ENCODE measurements around the gene EPB41. TPM values are rescaled to one million over a fixed set of nuclear protein-coding genes. Genes with fewer than 3 reads are reported as not detected.

EPB41 gene
- total RNA-seq, 4 donors from 2014 or later = 71.6 to 117 (median 92.6) TPM

GRCh38 chr1:29120947-29121485, 206.6 kb downstream of the EPB41 start:
- peak overlapping the region in 3 of 4 donors; percentile 46 to 67 (median 49) for H3K4me3 ChIP-seq
- no peaks in the 10 kb centered on the region for H3K9me3 ChIP-seq
- 5 to 59% methylated on average over 11 to 15 of the region's 42 CpGs for WGBS, 2 donors (ENCODE audit: low coverage in 1 of 2)
- no peak for TF ChIP-seq EP300 (IDR thresholded peaks at IDR 0.05; ENCODE audit: low read depth)
- TF ChIP-seq CTCF (IDR thresholded peaks at IDR 0.05) = peak; percentile 67 to 78 (median 73)
- peak in 1 of 3 donors; percentile 35 for TF ChIP-seq POLR2AphosphoS5 (IDR thresholded peaks at IDR 0.05)
- intact Hi-C loops (cut with DNase I; ENCODE audit: low total_unique reads) = loop anchor here (5.0 to 10.0 kb wide), 2 partner anchors 61 to 236 kb away; partner anchors contain the start of gene SRSF4
- peak overlapping the region; percentile 94 to 97 (median 94) for H3K27ac ChIP-seq
- H3K27me3 ChIP-seq = peaks cover 53% of the 10 kb centered on the region
- peak; percentile 61 for DNase-seq
- H3K36me3 ChIP-seq = peaks cover 0 to 8% (median 0%) of the 10 kb centered on the region in 4 donors
- in situ Hi-C loops (cut with MboI; ENCODE audit: low pct_ligation_motif_present in 1 of 4, low pct_unique_long_range_greater_than_20kb in 1 of 4, low sequenced_read_pairs in 3 of 4) = no loop called here
- H3K4me1 ChIP-seq = peaks cover 7 to 58% (median 43%) of the 10 kb centered on the region in 4 donors

- peak overlapping the region; percentile 46 to 68 (median 58) for H3K4me3 ChIP-seq
- peaks cover 0 to 6% (median 0%) of the 10 kb centered on the region in 4 donors for H3K36me3 ChIP-seq
- 6% methylated on average over 35 of the region's 59 CpGs; no CpG with 5 or more reads in 1 of the 2 donors for WGBS, 2 donors (ENCODE audit: low coverage in 1 of 2)
- H3K4me1 ChIP-seq = peaks cover 7 to 58% (median 43%) of the 10 kb centered on the region in 4 donors
- no peaks in the 10 kb centered on the region for H3K9me3 ChIP-seq
- in situ Hi-C loops (cut with MboI; ENCODE audit: low pct_ligation_motif_present in 1 of 4, low pct_unique_long_range_greater_than_20kb in 1 of 4, low sequenced_read_pairs in 3 of 4) (no loop called here), intact Hi-C loops (cut with DNase I; ENCODE audit: low total_unique reads) (loop anchor here (5.0 to 10.0 kb wide), 2 partner anchors 61 to 237 kb away; partner anchors contain the start of gene SRSF4)
- peak overlapping the region; percentile 94 to 97 (median 94) for H3K27ac ChIP-seq
- H3K27me3 ChIP-seq = peaks cover 53% of the 10 kb centered on the region
- TF ChIP-seq EP300 (IDR thresholded peaks at IDR 0.05; ENCODE audit: low read depth) (no peak), POLR2A (IDR thresholded peaks at IDR 0.05) (no peak), POLR2AphosphoS5 (IDR thresholded peaks at IDR 0.05) (no peak), CTCF (IDR thresholded peaks at IDR 0.05) (peak in 3 of 5 experiments; percentile 3 to 15 (median 5))
- DNase-seq = peak; percentile 10
Measured at GRCh38 chr1:29121516-29121935, 207.2 kb downstream of the EPB41 start.

- H3K36me3 ChIP-seq = peaks cover 0 to 3% (median 0%) of the 10 kb centered on the region in 4 donors
- in situ Hi-C loops (cut with MboI; ENCODE audit: low pct_ligation_motif_present in 1 of 4, low pct_unique_long_range_greater_than_20kb in 1 of 4, low sequenced_read_pairs in 3 of 4) = no loop called here
- peak overlapping the region; percentile 46 to 68 (median 58) for H3K4me3 ChIP-seq
- 2% methylated on average over 55 of the region's 81 CpGs; no CpG with 5 or more reads in 1 of the 2 donors for WGBS, 2 donors (ENCODE audit: low coverage in 1 of 2)
- TF ChIP-seq POLR2A (IDR thresholded peaks at IDR 0.05) (no peak), CTCF (IDR thresholded peaks at IDR 0.05) (no peak), EP300 (IDR thresholded peaks at IDR 0.05; ENCODE audit: low read depth) (no peak), POLR2AphosphoS5 (IDR thresholded peaks at IDR 0.05) (no peak)
- intact Hi-C loops (cut with DNase I; ENCODE audit: low total_unique reads) = loop anchor here (5.0 to 10.0 kb wide), 2 partner anchors 60 to 237 kb away; partner anchors contain the start of gene SRSF4
- peaks cover 7 to 58% (median 43%) of the 10 kb centered on the region in 4 donors for H3K4me1 ChIP-seq
- peak; percentile 25 for DNase-seq
- H3K27ac ChIP-seq = peak overlapping the region; percentile 94 to 97 (median 94)
- H3K9me3 ChIP-seq = no peaks in the 10 kb centered on the region
- peaks cover 53% of the 10 kb centered on the region for H3K27me3 ChIP-seq
Measured at GRCh38 chr1:29121936-29122681, 207.7 kb downstream of the EPB41 start.

GRCh38 chr1:29122682-29123052, 208.3 kb downstream of the EPB41 start:
- H3K27me3 ChIP-seq = peaks cover 53% of the 10 kb centered on the region
- H3K4me3 ChIP-seq = peak overlapping the region; percentile 46 to 68 (median 58)
- in situ Hi-C loops (cut with MboI; ENCODE audit: low pct_ligation_motif_present in 1 of 4, low pct_unique_long_range_greater_than_20kb in 1 of 4, low sequenced_read_pairs in 3 of 4) (no loop called here), intact Hi-C loops (cut with DNase I; ENCODE audit: low total_unique reads) (loop anchor here (5.0 to 10.0 kb wide), 2 partner anchors 60 to 238 kb away; partner anchors contain the start of gene SRSF4)
- peak; percentile 24 to 64 (median 60) for TF ChIP-seq POLR2AphosphoS5 (IDR thresholded peaks at IDR 0.05)
- peak; percentile 55 for TF ChIP-seq POLR2A (IDR thresholded peaks at IDR 0.05)
- no peak for TF ChIP-seq EP300 (IDR thresholded peaks at IDR 0.05; ENCODE audit: low read depth)
- no peak for TF ChIP-seq CTCF (IDR thresholded peaks at IDR 0.05)
- H3K27ac ChIP-seq = peak overlapping the region; percentile 94 to 97 (median 94)
- WGBS, 2 donors (ENCODE audit: low coverage in 1 of 2) = 4% methylated on average over 22 of the region's 34 CpGs; no CpG with 5 or more reads in 1 of the 2 donors
- H3K9me3 ChIP-seq = no peaks in the 10 kb centered on the region
- peak; percentile 55 for DNase-seq
- no peaks in the 10 kb centered on the region for H3K36me3 ChIP-seq
- peaks cover 7 to 58% (median 43%) of the 10 kb centered on the region in 4 donors for H3K4me1 ChIP-seq
